A549 (cell line): ENCODE measurements around the gene POLD2.

Experiments
- CEBPB ChIP-seq, 2 experiments: fragments of >200 bp in 1 of 2; sonication (Bioruptor Twin) in 1 of 2; formaldehyde crosslinking in 1 of 2; IDR thresholded peaks; 2 replicates each; pipeline ENCODE4 v1.6.1; 2012 to 2016
- FOSL2 ChIP-seq, 2 experiments: fragments of 450-650 bp in 1 of 2; fragments of >200 bp in 1 of 2; sonication (Bioruptor Twin) in 1 of 2; formaldehyde crosslinking; IDR thresholded peaks; 2 replicates each; pipeline versions ENCODE4 v1.5.0 to v1.6.1; 2016 to 2020; ENCODE audit warnings: mild to moderate bottlenecking in 1 of 2, moderate library complexity in 1 of 2
- JUNB ChIP-seq: fragments of >200 bp; sonication (Bioruptor Twin); formaldehyde crosslinking; IDR thresholded peaks from 2 replicates; pipeline ENCODE4 v1.6.1; 2016
- MAFK ChIP-seq: fragments of 450-650 bp; IDR thresholded peaks from 2 replicates; pipeline ENCODE4 v1.6.1; 2014; ENCODE audit not compliant: partially characterized antibody
- NR3C1 ChIP-seq: fragments of >200 bp; sonication (Bioruptor Twin); formaldehyde crosslinking; IDR thresholded peaks from 3 replicates; pipeline ENCODE4 v1.6.1; 2017
- RAD21 ChIP-seq, 2 experiments: fragments of >200 bp in 1 of 2; sonication (Bioruptor Twin) in 1 of 2; formaldehyde crosslinking in 1 of 2; IDR thresholded peaks in 1 of 2; conservative IDR thresholded peaks in 1 of 2; 2 replicates in 1 of 2; 3 replicates in 1 of 2; pipeline ENCODE4 v1.6.1; 2012 to 2018; ENCODE audit warnings: inconsistent platforms in 1 of 2
- ZC3H11A ChIP-seq: fragments of 450-650 bp; IDR thresholded peaks from 2 replicates; pipeline ENCODE4 v1.6.1; 2014; ENCODE audit warnings: antibody characterized with exemption, mild to moderate bottlenecking
- TF ChIP-seq, protein P1 (sequence below): fragments of >200 bp; sonication (Bioruptor Twin); formaldehyde crosslinking; IDR thresholded peaks from 3 replicates; pipeline ENCODE4 v1.5.1; 2016
- TF ChIP-seq, protein P2 (sequence below): IDR thresholded peaks from 2 replicates; pipeline ENCODE4 v1.6.1; 2012; ENCODE audit warnings: low read depth, borderline replicate concordance

DNA sequence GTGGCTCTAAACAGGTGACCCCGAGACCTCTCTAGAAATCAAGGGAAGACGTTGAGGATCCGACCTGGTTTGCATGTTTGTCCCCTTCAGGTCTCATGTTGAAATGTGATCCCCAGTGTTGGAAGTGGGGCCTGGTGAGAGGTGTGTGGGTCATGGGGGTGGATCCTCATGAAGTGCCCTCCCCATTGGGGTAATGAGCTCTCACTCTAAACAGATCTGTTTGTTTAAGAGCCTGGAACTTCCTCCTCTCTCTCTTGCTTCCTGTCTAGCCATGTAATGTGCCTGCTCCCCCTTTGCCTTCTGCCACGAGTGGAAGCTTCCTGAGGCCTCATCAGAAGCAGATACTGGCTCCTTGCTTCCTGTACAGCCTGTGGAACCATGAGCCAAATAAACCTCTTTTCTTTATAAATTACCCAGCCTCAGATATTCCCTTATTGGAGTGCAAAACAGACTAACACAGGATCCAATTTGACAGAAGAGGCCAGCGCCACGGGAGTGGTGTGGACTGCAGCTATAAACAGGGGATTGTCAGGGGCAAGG is 30.2 kb downstream of the POLD2 start:
- no peak for TF ChIP-seq MAFK
- no peak for TF ChIP-seq RAD21 (conservative IDR thresholded peaks at IDR 0.05 in 1 of 2, IDR thresholded peaks at IDR 0.05 in 1 of 2)
- TF ChIP-seq CEBPB (IDR thresholded peaks at IDR 0.05) = no peak
- TF ChIP-seq JUNB = no peak
- TF ChIP-seq FOSL2 (IDR thresholded peaks at IDR 0.05) = no peak
- TF ChIP-seq FOSL2 (CRISPR knock-in tag; IDR thresholded peaks at IDR 0.05) = no peak
- TF ChIP-seq, protein P1, sequence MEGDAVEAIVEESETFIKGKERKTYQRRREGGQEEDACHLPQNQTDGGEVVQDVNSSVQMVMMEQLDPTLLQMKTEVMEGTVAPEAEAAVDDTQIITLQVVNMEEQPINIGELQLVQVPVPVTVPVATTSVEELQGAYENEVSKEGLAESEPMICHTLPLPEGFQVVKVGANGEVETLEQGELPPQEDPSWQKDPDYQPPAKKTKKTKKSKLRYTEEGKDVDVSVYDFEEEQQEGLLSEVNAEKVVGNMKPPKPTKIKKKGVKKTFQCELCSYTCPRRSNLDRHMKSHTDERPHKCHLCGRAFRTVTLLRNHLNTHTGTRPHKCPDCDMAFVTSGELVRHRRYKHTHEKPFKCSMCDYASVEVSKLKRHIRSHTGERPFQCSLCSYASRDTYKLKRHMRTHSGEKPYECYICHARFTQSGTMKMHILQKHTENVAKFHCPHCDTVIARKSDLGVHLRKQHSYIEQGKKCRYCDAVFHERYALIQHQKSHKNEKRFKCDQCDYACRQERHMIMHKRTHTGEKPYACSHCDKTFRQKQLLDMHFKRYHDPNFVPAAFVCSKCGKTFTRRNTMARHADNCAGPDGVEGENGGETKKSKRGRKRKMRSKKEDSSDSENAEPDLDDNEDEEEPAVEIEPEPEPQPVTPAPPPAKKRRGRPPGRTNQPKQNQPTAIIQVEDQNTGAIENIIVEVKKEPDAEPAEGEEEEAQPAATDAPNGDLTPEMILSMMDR = no peak
- TF ChIP-seq NR3C1 = no peak
- TF ChIP-seq, protein P2, sequence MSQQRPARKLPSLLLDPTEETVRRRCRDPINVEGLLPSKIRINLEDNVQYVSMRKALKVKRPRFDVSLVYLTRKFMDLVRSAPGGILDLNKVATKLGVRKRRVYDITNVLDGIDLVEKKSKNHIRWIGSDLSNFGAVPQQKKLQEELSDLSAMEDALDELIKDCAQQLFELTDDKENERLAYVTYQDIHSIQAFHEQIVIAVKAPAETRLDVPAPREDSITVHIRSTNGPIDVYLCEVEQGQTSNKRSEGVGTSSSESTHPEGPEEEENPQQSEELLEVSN = no peak
- no peak for TF ChIP-seq ZC3H11A
